MM.1S (cell line): ENCODE measurements around the gene PLS1.

Source experiments
- DNase-seq: peaks from one replicate; pipeline ENCODE4 v3.0.0-alpha.2; 2015
- H2AFZ ChIP-seq: fragments of 300-600 bp; sonication (generic); 2 replicates; pipeline ENCODE4 v1.6.0; 2016; ENCODE audit warnings: antibody characterized with exemption, low read length
- H3F3A ChIP-seq: fragments of 300-600 bp; sonication (generic); 2 replicates; pipeline ENCODE4 v1.6.1; 2016; ENCODE audit warnings: mild to moderate bottlenecking, antibody characterized with exemption, low read length, moderate library complexity, mixed read lengths; ENCODE audit not compliant: insufficient read depth
- H3K27ac ChIP-seq: fragments of 300-600 bp; sonication (generic); 2 replicates; pipeline ENCODE4 v1.5.1; 2016; ENCODE audit warnings: mild to moderate bottlenecking, low read length
- H3K27me3 ChIP-seq: fragments of 300-600 bp; sonication (generic); replicated peaks from 2 replicates; pipeline ENCODE4 v1.6.0; 2016; ENCODE audit warnings: low read length; ENCODE audit not compliant: insufficient read depth
- H3K36me3 ChIP-seq: fragments of 300-600 bp; sonication (generic); replicated peaks from 2 replicates; pipeline ENCODE4 v1.6.1; 2016; ENCODE audit warnings: mild to moderate bottlenecking, low read length, mixed read lengths; ENCODE audit not compliant: insufficient read depth
- H3K4me1 ChIP-seq: fragments of 300-600 bp; sonication (generic); 2 replicates; pipeline ENCODE4 v1.6.1; 2016; ENCODE audit warnings: low read length, mixed read lengths
- H3K4me2 ChIP-seq: fragments of 300-600 bp; sonication (generic); 2 replicates; pipeline ENCODE4 v1.6.0; 2016; ENCODE audit warnings: low read depth, low read length
- H3K4me3 ChIP-seq: fragments of 300-600 bp; sonication (generic); 2 replicates; pipeline ENCODE4 v1.5.1; 2016; ENCODE audit warnings: low read length, mixed read lengths
- H3K79me2 ChIP-seq: fragments of 300-600 bp; sonication (generic); 2 replicates; pipeline ENCODE4 v1.6.1; 2016; ENCODE audit warnings: mixed run types, low read length, mixed read lengths
- H3K9ac ChIP-seq: fragments of 300-600 bp; sonication (generic); 2 replicates; pipeline ENCODE4 v1.6.1; 2016; ENCODE audit warnings: low read length, mixed read lengths
- H3K9me2 ChIP-seq: fragments of 300-600 bp; sonication (generic); replicated peaks from 2 replicates; pipeline ENCODE4 v1.6.1; 2016; ENCODE audit warnings: mild to moderate bottlenecking, low read length, mixed read lengths; ENCODE audit not compliant: insufficient read depth
- H3K9me3 ChIP-seq: fragments of 300-600 bp; sonication (generic); replicated peaks from 2 replicates; pipeline ENCODE4 v1.6.1; 2016; ENCODE audit warnings: mild to moderate bottlenecking, low read length, mixed read lengths; ENCODE audit not compliant: insufficient read depth
- H4K20me1 ChIP-seq: fragments of 300-600 bp; sonication (generic); 2 replicates; pipeline ENCODE4 v1.6.1; 2016; ENCODE audit warnings: mild to moderate bottlenecking, low read length, moderate library complexity, mixed read lengths; ENCODE audit not compliant: insufficient read depth
- CTCF ChIP-seq: fragments of 300-600 bp; sonication (generic); IDR thresholded peaks from 2 replicates; pipeline ENCODE4 v1.5.1; 2016; ENCODE audit warnings: antibody characterized with exemption, low read length, mixed read lengths
- EZH2 ChIP-seq: fragments of 300-600 bp; sonication (generic); optimal IDR thresholded peaks from 2 replicates; pipeline ENCODE3; 2017; ENCODE audit warnings: low read depth, mild to moderate bottlenecking, antibody characterized with exemption, low read length, mixed read lengths
- EZH2phosphoT487 ChIP-seq: fragments of 300-600 bp; sonication (generic); IDR thresholded peaks from 2 replicates; pipeline ENCODE4 v1.6.1; 2018; ENCODE audit warnings: antibody characterized with exemption, low read length

Gene PLS1

GRCh38 chr3:142623194-142623593 lies 27.0 kb downstream of the PLS1 start:
- no peaks in the 10 kb centered on the region for H3F3A ChIP-seq
- no peaks in the 10 kb centered on the region for H3K9me3 ChIP-seq
- H3K4me3 ChIP-seq = no peak overlapping the region
- H3K79me2 ChIP-seq = no peaks in the 10 kb centered on the region
- no peak for DNase-seq
- no peaks in the 10 kb centered on the region for H4K20me1 ChIP-seq
- no peak overlapping the region for H3K4me2 ChIP-seq
- H3K27ac ChIP-seq = no peak overlapping the region
- H3K36me3 ChIP-seq = no peaks in the 10 kb centered on the region
- H3K9ac ChIP-seq = no peak overlapping the region
- TF ChIP-seq EZH2 = no peak
- TF ChIP-seq CTCF = no peak
- no peak for TF ChIP-seq EZH2phosphoT487
- no peaks in the 10 kb centered on the region for H3K27me3 ChIP-seq
- no peak overlapping the region for H2AFZ ChIP-seq
- H3K4me1 ChIP-seq = no peaks in the 10 kb centered on the region
- H3K9me2 ChIP-seq = no peaks in the 10 kb centered on the region

DNA sequence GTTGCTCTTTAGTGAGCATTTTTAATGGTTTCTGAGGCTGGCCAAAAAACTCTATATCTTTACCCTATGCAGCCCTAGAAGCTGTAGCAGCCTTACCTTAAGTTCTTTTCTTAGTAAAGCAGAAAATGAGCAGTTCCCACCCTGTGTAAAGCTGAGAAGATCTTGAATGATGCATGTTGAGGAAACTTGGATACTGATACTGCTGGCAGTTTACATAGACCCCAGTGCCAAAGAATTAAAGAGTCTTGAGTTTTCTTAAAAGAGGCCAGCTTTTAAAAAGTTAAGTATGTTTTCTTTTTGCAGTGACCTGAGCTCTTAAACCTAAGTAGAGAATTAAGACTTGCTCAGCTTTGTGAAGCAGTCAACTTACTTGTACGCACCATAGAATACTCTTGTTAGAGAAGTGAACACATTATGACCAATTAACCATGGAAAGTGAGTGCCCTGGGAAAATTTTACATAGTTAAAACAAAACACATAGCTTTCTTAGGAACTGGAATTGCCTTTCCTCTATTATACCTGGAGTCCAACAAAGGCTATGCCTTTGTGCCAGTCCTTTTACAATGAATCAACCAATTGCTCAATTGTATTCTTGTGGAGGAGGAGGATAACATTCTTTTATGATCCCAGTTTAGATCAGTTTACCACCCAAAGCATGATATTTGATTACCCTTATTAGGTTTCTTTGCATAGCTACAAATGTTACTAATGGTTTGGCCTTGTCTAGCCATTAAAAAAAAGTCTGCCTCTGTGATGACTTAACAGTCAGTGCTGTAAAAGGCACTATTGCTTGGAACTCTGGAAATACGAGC lies 28.4 kb downstream of the PLS1 start:
- no peak for DNase-seq
- TF ChIP-seq EZH2phosphoT487 = no peak
- TF ChIP-seq CTCF = no peak
- H3K27me3 ChIP-seq = no peaks in the 10 kb centered on the region

DNA sequence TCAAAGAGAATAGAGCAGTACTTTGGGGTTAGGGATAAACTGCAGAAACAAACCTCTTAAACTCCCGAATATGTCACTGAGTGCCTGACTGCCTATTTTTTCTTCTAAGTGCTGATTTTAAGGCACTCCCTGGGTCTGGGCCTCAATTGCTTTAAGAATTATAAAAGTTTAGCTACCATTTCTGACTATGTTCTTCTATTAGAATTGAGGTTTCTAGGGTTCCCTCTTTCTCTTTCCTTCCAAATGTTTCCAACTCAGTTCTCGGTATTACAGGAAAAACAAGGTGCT lies 28.9 kb downstream of the PLS1 start:
- Histone ChIP-seq H3K79me2 (no peaks in the 10 kb centered on the region), H3K4me3 (no peak overlapping the region), H2AFZ (no peak overlapping the region), H3F3A (no peaks in the 10 kb centered on the region), H4K20me1 (no peaks in the 10 kb centered on the region), H3K27me3 (no peaks in the 10 kb centered on the region), H3K9me2 (no peaks in the 10 kb centered on the region), H3K9ac (no peak overlapping the region), H3K36me3 (no peaks in the 10 kb centered on the region), H3K27ac (no peak overlapping the region), H3K4me1 (no peaks in the 10 kb centered on the region), H3K9me3 (no peaks in the 10 kb centered on the region), H3K4me2 (no peak overlapping the region)
- no peak for DNase-seq
- TF ChIP-seq CTCF (no peak), EZH2phosphoT487 (no peak), EZH2 (no peak)

More for the DNA sequence above, 28.4 kb downstream of the PLS1 start:
- Histone ChIP-seq H3K9ac (no peak overlapping the region), H3K27ac (no peak overlapping the region), H3K36me3 (no peaks in the 10 kb centered on the region), H3K4me1 (no peaks in the 10 kb centered on the region), H3K4me3 (no peak overlapping the region), H4K20me1 (no peaks in the 10 kb centered on the region), H3K4me2 (no peak overlapping the region), H2AFZ (no peak overlapping the region), H3K9me2 (no peaks in the 10 kb centered on the region), H3K9me3 (no peaks in the 10 kb centered on the region), H3K79me2 (no peaks in the 10 kb centered on the region), H3F3A (no peaks in the 10 kb centered on the region)
